ENCODE results near the gene GLI2.

GLI2 gene

GRCh38 chr2:120738786-120739437 is 3.2 kb downstream of the GLI2 start:
- DNase-seq, result no peak

GRCh38 chr2:120739438-120740090 is 3.9 kb downstream of the GLI2 start:
- no peak for DNase-seq

GRCh38 chr2:120740375-120740764 is 4.7 kb downstream of the GLI2 start:
- DNase-seq, result no peak

- no peak for DNase-seq
Observed at GRCh38 chr2:120740765-120741524, 5.3 kb downstream of the GLI2 start.

GRCh38 chr2:120741571-120742561 is 6.2 kb downstream of the GLI2 start:
- no peak for DNase-seq

GRCh38 chr2:120743657-120744056 is 8.0 kb downstream of the GLI2 start:
- DNase-seq, result no peak

- DNase-seq, result no peak
Observed at GRCh38 chr2:120744817-120745216, 9.1 kb downstream of the GLI2 start.

- no peak for DNase-seq
Observed at GRCh38 chr2:120745420-120746111, 9.9 kb downstream of the GLI2 start.

- DNase-seq, result no peak
Observed at GRCh38 chr2:120746144-120746543, 10.5 kb downstream of the GLI2 start.

GRCh38 chr2:120747281-120747680 is 11.6 kb downstream of the GLI2 start:
- DNase-seq, result no peak

- no peak for DNase-seq
Observed at GRCh38 chr2:120747706-120748105, 12.0 kb downstream of the GLI2 start.

GRCh38 chr2:120748310-120748709 is 12.6 kb downstream of the GLI2 start:
- DNase-seq, result no peak

GRCh38 chr2:120748741-120749140 is 13.1 kb downstream of the GLI2 start:
- DNase-seq, result no peak

GRCh38 chr2:120749506-120750431 is 14.1 kb downstream of the GLI2 start:
- no peak for DNase-seq

GRCh38 chr2:120750488-120751210 is 15.0 kb downstream of the GLI2 start:
- no peak for DNase-seq

GRCh38 chr2:120751553-120751952 is 15.9 kb downstream of the GLI2 start:
- no peak for DNase-seq

- DNase-seq, result no peak
Observed at GRCh38 chr2:120754067-120754960, 18.6 kb downstream of the GLI2 start.

GRCh38 chr2:120758181-120759144 is 22.8 kb downstream of the GLI2 start:
- DNase-seq, result no peak
